ENCODE data around the gene SH3BGRL. TPM values are rescaled to one million over a fixed set of nuclear protein-coding genes. Genes with fewer than 3 reads are reported as not detected.

Gene SH3BGRL
- total RNA-seq, 1 experiment from 2014 or later, result 46.6 TPM

GRCh38 chrX:81263059-81263458 lies 61.2 kb downstream of the SH3BGRL start:
- Histone ChIP-seq H3F3A (ENCODE audit: insufficient read depth, low read depth) (no peaks in the 10 kb centered on the region), H3K79me2 (ENCODE audit: low read depth) (no peaks in the 10 kb centered on the region), H3K27ac (no peak overlapping the region), H3K4me2 (no peak overlapping the region), H3K27me3 (ENCODE audit: insufficient read depth, low read depth) (no peaks in the 10 kb centered on the region), H4K20me1 (ENCODE audit: insufficient read depth) (no peaks in the 10 kb centered on the region), H2AFZ (no peak overlapping the region), H3K9me3 (ENCODE audit: insufficient read depth, low read depth) (no peaks in the 10 kb centered on the region), H3K36me3 (ENCODE audit: low read depth) (no peaks in the 10 kb centered on the region), H3K9me2 (ENCODE audit: insufficient read depth) (no peaks in the 10 kb centered on the region), H3K4me1 (replicated peaks; ENCODE audit: insufficient read depth) (no peaks in the 10 kb centered on the region), H3K4me3 (no peak overlapping the region)
- intact Hi-C loops (cut with micrococcal nuclease; ENCODE audit: unreplicated experiment), result no loop called here
- POLR2A ChIA-PET (ENCODE audit: unreplicated experiment), result no interaction called here
- no peak for TF ChIP-seq EZH2 (IDR thresholded peaks at IDR 0.05; ENCODE audit: low read depth)
- TF ChIP-seq CTCF (conservative IDR thresholded peaks at IDR 0.05), result no peak
- no peak for DNase-seq
- BruUV-seq (replicated peaks), result no TSS peak
- CTCF ChIA-PET, result no interaction called here

GRCh38 chrX:81278616-81279015 lies 76.7 kb downstream of the SH3BGRL start:
- intact Hi-C loops (cut with micrococcal nuclease; ENCODE audit: unreplicated experiment), result no loop called here
- H3K27me3 ChIP-seq (ENCODE audit: insufficient read depth, low read depth), result no peaks in the 10 kb centered on the region
- H3K36me3 ChIP-seq (ENCODE audit: low read depth), result no peaks in the 10 kb centered on the region
- H4K20me1 ChIP-seq (ENCODE audit: insufficient read depth), result no peaks in the 10 kb centered on the region
- ChIA-PET POLR2A (ENCODE audit: unreplicated experiment) (no interaction called here), CTCF (no interaction called here)
- H3K9me2 ChIP-seq (ENCODE audit: insufficient read depth), result no peaks in the 10 kb centered on the region
- H3K4me2 ChIP-seq, result no peak overlapping the region
- no TSS peak for BruUV-seq (replicated peaks)
- DNase-seq, result no peak
- H2AFZ ChIP-seq, result no peak overlapping the region
- H3K27ac ChIP-seq, result no peak overlapping the region
- no peaks in the 10 kb centered on the region for H3F3A ChIP-seq (ENCODE audit: insufficient read depth, low read depth)
- no peaks in the 10 kb centered on the region for H3K79me2 ChIP-seq (ENCODE audit: low read depth)
- H3K4me1 ChIP-seq (replicated peaks; ENCODE audit: insufficient read depth), result no peaks in the 10 kb centered on the region
- no peaks in the 10 kb centered on the region for H3K9me3 ChIP-seq (ENCODE audit: insufficient read depth, low read depth)
- TF ChIP-seq EZH2 (IDR thresholded peaks at IDR 0.05; ENCODE audit: low read depth) (no peak), CTCF (conservative IDR thresholded peaks at IDR 0.05) (no peak)
- H3K4me3 ChIP-seq, result no peak overlapping the region

- no peaks in the 10 kb centered on the region for H3K9me3 ChIP-seq (ENCODE audit: insufficient read depth, low read depth)
- H3K4me1 ChIP-seq (replicated peaks; ENCODE audit: insufficient read depth), result no peaks in the 10 kb centered on the region
- intact Hi-C loops (cut with micrococcal nuclease; ENCODE audit: unreplicated experiment), result no loop called here
- no peak overlapping the region for H3K4me3 ChIP-seq
- H3K27me3 ChIP-seq (ENCODE audit: insufficient read depth, low read depth), result no peaks in the 10 kb centered on the region
- no peaks in the 10 kb centered on the region for H4K20me1 ChIP-seq (ENCODE audit: insufficient read depth)
- no peaks in the 10 kb centered on the region for H3K9me2 ChIP-seq (ENCODE audit: insufficient read depth)
- H3K4me2 ChIP-seq, result no peak overlapping the region
- DNase-seq, result no peak
- no peaks in the 10 kb centered on the region for H3K36me3 ChIP-seq (ENCODE audit: low read depth)
- no TSS peak for BruUV-seq (replicated peaks)
- CTCF ChIA-PET, result no interaction called here
- H2AFZ ChIP-seq, result no peak overlapping the region
- H3K27ac ChIP-seq, result no peak overlapping the region
- no peaks in the 10 kb centered on the region for H3K79me2 ChIP-seq (ENCODE audit: low read depth)
- POLR2A ChIA-PET (ENCODE audit: unreplicated experiment), result no interaction called here
- no peak; the same call in 1 of the 2 replicates for TF ChIP-seq CTCF (conservative IDR thresholded peaks at IDR 0.05)
- TF ChIP-seq EZH2 (IDR thresholded peaks at IDR 0.05; ENCODE audit: low read depth), result no peak
- no peaks in the 10 kb centered on the region for H3F3A ChIP-seq (ENCODE audit: insufficient read depth, low read depth)
Observed at GRCh38 chrX:81280148-81280547, 78.2 kb downstream of the SH3BGRL start.

Data from PC-9 (cell line).